ENCODE measurements around the gene GRM8.

DNA sequence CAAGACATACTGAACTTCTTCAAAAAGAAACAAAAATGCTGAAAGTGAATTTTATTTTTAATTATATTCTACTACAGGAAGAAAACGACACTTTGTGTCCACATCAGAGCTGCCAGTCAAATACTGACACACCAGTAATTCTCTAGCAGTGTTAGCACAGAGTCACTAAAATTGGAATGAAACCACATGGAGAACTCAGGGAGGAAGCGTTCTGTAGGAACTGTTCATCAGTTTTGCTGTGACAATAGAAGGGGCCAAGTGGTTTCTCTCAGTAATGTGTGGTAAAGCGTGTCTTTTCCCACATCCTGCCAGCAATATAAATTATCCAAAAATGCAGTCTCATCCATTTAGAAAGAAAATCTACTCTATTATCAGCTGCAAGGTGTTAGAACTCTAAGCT is 683.3 kb downstream of the GRM8 start:
- TF ChIP-seq, protein P1, sequence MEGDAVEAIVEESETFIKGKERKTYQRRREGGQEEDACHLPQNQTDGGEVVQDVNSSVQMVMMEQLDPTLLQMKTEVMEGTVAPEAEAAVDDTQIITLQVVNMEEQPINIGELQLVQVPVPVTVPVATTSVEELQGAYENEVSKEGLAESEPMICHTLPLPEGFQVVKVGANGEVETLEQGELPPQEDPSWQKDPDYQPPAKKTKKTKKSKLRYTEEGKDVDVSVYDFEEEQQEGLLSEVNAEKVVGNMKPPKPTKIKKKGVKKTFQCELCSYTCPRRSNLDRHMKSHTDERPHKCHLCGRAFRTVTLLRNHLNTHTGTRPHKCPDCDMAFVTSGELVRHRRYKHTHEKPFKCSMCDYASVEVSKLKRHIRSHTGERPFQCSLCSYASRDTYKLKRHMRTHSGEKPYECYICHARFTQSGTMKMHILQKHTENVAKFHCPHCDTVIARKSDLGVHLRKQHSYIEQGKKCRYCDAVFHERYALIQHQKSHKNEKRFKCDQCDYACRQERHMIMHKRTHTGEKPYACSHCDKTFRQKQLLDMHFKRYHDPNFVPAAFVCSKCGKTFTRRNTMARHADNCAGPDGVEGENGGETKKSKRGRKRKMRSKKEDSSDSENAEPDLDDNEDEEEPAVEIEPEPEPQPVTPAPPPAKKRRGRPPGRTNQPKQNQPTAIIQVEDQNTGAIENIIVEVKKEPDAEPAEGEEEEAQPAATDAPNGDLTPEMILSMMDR (IDR thresholded peaks at IDR 0.05): no peak
- no peak for TF ChIP-seq EP300 (IDR thresholded peaks at IDR 0.05)
- TF ChIP-seq RAD21 (conservative IDR thresholded peaks at IDR 0.05 in 1 of 2, IDR thresholded peaks at IDR 0.05 in 1 of 2): no peak
- TF ChIP-seq, protein P2, sequence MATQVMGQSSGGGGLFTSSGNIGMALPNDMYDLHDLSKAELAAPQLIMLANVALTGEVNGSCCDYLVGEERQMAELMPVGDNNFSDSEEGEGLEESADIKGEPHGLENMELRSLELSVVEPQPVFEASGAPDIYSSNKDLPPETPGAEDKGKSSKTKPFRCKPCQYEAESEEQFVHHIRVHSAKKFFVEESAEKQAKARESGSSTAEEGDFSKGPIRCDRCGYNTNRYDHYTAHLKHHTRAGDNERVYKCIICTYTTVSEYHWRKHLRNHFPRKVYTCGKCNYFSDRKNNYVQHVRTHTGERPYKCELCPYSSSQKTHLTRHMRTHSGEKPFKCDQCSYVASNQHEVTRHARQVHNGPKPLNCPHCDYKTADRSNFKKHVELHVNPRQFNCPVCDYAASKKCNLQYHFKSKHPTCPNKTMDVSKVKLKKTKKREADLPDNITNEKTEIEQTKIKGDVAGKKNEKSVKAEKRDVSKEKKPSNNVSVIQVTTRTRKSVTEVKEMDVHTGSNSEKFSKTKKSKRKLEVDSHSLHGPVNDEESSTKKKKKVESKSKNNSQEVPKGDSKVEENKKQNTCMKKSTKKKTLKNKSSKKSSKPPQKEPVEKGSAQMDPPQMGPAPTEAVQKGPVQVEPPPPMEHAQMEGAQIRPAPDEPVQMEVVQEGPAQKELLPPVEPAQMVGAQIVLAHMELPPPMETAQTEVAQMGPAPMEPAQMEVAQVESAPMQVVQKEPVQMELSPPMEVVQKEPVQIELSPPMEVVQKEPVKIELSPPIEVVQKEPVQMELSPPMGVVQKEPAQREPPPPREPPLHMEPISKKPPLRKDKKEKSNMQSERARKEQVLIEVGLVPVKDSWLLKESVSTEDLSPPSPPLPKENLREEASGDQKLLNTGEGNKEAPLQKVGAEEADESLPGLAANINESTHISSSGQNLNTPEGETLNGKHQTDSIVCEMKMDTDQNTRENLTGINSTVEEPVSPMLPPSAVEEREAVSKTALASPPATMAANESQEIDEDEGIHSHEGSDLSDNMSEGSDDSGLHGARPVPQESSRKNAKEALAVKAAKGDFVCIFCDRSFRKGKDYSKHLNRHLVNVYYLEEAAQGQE (IDR thresholded peaks at IDR 0.05): no peak
